ENCODE results near the gene TNFRSF11A.

The TNFRSF11A gene

DNA sequence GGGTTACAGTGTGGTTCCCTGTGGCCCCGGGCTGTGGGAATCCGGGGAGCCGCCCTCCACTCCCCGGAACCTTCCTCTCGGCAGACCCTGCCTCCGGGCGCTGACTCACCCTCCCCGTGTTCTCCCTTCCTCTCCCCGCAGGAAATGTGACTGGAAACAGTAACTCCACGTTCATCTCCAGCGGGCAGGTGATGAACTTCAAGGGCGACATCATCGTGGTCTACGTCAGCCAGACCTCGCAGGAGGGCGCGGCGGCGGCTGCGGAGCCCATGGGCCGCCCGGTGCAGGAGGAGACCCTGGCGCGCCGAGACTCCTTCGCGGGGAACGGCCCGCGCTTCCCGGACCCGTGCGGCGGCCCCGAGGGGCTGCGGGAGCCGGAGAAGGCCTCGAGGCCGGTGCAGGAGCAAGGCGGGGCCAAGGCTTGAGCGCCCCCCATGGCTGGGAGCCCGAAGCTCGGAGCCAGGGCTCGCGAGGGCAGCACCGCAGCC, 59.5 kb downstream of the TNFRSF11A start:
- no peak for DNase-seq

DNA sequence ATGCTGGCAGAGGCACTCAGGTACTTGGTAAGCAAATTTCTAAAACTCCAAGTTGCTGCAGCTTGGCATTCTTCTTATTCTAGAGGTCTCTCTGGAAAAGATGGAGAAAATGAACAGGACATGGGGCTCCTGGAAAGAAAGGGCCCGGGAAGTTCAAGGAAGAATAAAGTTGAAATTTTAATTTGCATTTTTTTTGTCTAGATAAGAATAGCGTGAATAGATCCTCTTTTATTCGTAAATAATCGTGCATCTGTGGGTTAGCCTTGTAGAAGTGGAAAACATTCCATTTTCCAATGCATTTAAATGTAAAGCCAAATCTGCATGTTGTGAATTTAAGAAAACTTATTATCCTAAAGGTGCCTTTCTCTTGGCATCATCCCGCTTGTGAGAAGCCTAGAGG, 61.0 kb downstream of the TNFRSF11A start:
- no peak for DNase-seq

DNA sequence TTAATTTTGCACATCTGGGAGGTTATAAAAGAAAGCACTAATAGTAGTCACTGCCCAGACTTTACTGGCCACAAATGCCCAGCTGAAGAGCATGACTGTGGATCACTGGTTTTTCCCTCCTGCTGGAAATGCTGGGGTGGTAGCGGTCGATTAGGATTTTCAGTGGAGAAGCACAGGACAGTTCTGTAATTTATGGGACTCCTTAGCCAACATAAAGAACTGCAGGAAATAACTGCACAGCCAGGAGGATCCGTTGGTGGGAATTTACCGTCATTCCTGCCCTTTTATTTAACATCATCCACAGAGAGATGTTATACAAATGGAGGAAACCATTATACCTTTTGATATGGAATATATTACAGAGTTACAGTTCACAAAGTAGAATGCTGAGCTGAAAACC, 61.5 kb downstream of the TNFRSF11A start:
- no peak for DNase-seq

DNA sequence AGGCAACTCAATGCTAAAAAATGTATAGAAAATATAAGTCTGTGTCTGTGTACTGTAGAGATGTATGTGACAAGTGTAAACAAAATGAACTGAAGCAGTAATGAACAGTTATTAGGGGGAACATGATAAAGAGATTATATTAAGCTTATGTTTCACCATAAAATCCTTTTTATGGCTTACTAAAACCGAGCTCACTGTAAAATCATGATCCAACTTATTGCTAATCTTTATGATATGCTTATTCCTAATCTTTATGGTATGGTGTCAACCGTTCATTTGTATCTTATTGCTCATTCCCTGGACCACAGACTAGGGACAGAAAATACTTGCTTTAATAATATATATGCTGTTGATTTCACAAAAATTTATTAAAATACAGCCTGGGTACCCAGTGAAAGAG, 62.1 kb downstream of the TNFRSF11A start:
- no peak for DNase-seq

DNA sequence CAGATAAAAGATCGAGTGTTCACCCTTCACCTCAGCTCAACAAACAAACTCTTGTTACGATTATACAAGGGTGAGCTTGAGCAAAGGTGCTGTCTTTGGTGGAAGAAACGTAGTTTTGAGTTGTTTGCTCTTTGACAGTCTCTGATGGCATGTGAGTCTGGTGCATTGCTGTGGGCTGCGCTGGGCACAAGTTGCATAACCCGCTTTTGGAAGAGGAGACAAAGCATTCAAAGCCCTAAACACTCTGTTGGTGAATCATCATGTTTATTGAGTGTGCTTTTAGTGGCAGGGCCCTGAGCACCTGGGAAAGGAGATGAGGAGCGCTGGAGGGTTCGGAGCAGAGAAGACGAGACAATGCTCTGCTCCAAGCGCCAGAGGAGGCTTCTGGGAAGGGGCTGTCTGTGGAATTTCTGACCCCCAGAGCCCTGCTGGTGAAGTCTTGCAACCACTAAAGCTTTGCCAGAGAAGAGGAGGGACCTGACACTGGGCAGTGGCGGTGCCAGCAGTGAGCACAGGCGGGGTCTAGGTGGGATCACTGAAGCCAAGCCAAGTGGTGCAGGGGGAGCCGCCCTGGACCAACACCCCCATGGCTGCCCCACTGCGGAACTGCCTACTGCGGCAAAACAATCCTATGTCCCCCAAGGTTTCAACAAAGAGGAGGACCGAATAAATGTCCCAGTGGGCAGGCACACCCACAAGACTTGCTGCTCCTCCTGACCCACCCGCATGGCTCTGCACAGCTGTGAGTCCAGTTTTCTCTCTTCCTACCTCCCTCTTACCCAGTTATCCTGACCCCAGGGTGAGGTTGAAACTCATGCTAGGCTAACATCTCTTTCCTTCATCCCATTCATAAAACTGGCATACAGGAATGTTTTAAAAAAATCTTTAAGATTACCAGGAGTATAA, 64.0 kb downstream of the TNFRSF11A start:
- DNase-seq: no peak

DNA sequence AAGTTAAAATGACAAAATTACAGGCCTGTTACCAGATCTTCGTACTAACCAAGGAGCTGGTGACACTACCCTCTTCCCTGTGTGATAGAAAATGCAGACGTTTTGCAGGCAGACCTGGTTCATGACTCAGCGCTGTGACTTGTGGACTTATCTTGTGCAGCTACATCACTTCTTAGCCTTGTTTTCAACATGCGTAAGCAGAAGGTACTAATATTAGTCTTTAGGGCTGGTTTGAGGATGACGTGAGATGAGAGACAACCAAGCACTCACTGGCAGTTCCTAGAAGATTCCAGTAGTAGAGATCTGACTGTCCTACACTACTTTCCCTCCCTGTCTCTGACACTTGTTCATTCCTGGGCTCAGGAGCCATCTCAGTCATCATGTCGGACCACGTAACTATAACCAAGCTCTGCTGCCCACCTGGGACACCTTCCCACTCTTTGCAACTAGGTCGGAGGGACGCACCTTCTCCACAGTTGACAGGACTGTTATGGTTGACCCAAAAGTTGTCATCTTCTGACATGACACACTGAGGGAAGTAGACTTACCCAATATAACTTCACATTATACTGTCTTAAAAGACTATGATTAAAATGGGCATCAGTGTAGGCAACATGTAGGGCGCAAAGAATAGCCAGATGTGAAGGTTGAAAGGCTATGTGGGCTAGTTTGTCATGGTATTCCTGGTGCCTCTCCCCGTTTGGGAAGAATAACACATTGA, 64.8 kb downstream of the TNFRSF11A start:
- DNase-seq: no peak

DNA sequence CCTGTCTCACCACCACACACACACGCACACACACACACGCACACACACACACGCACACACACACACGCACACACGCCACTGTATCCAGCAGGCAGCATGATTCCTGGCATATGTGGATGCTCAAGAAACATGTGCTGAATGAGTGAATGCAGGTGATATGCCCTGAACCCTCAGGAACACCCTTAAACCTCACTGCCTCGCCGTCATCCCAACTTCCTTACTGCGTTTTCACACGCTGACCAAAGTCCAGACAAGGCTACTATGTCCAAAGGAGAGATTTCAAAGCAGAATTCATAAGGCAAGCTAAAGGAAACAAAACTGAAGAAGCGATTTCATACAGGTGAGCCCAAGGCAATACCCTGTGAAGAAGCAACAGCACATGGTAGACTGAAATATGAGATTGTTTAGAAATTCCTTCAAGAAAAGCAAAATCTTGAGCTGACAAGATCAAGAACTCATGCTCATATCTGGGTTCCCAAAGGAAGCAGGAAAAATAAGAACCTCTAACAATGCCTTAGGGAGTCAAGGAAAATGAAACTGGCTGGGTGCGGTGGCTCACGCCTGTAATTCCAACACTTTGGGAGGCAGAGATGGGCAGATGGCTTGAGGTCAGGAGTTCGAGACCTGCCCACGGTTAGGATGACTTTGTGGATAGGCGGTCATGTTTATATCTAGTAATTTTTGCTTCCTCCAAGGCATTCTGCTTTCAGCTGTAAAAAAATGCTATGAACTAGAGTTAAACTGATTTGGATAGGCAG, 69.1 kb downstream of the TNFRSF11A start:
- DNase-seq: no peak

DNA sequence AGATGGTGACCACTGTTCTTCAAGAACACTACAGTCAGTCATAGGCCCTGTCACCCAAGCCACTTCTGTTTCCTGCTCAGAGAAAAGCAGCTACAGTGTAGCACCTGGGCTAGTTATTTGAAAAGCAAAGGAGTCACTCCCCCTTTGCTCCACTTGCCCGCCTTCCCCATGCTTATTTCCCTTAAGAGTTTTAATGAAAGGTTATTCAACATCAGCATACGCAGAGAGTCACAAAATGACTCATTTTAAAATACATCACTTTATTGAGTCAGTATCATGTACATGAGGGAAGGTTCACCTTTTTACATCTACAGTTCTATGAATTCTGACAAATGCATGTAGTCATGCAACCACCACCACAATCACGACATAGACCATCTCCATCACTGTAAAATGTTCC, 71.3 kb downstream of the TNFRSF11A start:
- no peak for DNase-seq

DNA sequence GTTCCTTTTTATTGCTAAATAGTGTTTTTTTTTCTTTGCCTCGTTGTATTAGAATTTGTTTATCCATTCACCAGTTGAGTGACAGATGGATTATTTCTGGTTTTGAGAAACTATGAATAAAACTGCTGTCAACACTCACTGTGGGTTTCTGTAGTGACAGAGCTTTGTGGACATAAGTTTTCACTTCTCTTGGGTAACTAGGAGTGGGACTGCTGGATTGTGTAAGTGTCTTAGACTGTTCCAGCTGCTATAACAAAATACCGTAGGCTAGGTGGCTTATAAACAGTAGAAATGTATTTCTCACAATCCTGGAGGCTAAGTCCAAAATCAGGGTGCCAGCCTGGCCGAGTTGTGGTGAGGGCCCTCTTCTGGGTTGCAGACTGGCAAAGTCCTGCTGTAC, 71.9 kb downstream of the TNFRSF11A start:
- no peak for DNase-seq

DNA sequence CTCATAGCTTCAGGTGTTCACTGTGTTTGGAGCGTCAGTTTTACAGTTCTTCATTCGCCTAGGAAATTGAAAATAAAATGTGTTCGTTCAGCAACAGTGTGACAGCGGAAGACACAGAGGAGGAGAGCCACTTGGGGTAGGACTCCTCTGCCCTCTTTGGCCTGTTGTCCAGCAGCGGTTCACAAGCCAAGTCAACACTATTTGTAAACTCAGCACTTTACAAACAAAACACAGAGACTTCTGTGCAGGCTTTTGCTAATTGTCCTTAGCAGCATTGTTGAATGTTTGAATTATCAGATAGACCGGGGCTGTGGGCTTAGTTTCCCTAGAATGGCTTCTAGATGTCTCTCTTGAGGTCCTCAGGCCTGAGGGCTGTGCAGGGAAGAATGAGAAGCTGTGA, 73.2 kb downstream of the TNFRSF11A start:
- no peak for DNase-seq

DNA sequence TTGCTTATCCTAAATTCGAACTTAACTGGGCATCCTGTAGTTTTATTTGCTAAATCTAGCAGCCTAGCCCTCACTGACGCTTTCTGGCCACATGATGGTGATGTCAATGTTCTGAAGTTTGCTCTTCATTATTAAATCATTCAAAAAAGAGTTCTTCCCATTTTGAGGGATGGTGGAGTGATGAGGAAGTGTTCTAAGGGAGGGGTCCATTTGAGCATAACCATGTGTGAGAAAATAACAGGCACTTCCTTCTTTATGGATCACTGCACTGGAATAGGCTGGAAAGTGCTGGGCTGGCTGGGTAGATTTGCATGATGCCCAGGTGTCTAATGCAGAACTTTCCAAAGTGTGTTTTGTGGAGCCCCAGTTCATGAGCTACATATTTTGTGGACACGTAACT, 74.2 kb downstream of the TNFRSF11A start:
- DNase-seq: no peak

DNA sequence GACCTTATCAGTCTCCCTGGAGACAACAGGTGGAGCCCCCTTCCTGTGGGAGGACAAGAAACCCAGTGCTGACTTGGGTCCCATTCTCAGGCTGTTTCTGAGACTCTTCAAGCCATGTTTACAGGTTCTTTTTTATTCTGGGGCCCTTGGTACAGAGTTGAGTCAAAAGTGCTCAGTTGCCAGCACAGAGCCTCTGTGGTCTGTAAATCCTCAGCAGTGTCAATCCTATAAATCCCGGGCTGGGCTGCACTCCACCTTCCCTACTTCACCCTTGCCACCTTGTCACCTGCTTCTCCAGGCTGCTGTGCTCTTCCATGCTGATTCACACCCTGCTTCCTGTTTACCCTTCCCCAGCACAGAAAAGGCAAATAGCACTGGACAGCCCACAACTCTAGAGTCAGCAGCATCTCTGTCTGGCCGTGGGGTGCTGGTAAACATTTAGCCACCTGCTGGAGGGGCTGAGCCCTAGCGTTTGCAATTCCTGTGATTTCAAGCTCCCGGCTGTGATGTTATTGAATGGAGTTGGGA, 74.7 kb downstream of the TNFRSF11A start:
- DNase-seq: no peak

DNA sequence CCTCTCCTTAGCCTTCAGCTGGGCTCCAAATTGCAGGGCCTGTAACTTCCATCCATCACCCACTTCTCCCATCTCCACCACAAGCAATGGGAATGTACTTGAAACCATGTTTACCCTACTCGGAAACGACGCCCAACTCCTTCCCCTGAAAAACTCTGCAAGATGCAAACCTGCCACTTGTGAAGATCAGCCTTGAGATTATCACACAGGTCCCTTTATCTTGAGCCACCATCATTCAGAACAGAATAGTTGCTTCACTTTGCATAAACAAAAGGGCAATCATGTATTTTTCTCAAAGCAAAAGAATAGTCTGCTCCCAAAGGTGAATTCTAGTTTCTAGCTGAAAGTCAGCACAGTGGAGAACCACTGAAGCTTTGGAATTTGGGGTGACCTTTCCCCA, 75.8 kb downstream of the TNFRSF11A start:
- no peak for DNase-seq

DNA sequence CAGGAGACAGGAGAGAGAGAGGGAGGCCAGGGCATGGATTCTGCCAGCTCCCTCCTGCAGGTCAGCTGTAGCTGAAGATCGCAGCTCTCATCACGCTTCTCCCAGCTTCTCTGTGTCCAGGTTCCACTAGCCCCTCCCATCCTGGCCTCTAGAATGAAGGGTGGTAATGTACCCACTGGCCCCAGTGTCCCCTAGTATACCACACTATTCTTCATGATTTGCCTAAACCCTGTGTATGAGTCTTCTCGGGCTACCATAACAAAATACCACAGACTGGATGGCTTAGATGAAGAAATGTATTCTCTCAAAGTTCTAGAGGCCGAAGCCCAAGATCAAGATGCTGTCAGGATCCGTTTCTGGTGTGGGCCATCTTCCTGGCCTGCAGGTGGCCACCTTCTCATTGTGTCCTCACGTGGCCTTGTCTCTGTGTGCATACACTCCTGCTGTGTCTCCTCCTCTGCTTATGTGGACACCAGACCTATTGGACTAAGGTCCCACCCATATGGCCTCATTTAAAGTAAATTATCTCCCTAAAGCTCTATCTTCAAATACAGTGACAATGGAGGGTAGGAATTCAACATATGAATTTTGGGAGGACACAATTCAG, 77.3 kb downstream of the TNFRSF11A start:
- DNase-seq: no peak

DNA sequence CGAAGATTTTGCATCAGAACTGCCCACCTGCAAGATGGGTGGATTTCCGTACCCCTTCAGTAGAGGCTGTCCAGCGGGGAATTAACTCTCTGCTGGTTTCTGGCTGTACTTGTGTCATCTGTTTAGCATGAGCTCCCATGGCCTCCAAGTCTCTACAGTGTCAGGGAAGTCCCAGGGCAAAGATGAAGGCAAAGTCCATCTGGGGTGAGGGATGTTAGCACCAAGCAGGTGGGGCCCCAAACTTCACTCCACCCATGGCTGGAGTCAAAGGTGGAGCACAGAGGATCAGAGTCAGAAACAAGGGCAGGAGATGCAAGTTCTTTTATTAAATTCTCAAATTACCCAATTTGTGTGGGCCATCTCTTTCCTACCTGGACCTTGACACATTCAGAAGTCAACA, 78.0 kb downstream of the TNFRSF11A start:
- no peak for DNase-seq

DNA sequence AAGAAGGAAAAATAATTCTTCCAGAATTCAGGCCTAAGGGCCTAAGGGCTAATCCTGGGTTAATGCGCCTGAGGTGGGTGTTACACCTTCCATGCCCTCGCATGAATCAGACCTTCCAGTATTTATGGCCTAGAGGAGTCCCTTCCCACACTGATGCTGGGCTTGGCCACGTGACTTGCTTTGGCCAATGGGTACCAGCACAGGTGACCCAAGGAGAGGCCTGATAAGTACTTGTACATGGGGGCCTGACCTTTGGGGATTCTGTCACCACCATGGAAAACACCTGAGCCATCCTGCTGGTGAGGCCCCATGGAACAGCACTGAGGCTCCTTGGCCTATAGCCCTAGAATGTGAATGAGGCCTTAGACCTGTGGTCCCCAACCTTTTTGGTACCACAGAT, 79.8 kb downstream of the TNFRSF11A start:
- no peak for DNase-seq

DNA sequence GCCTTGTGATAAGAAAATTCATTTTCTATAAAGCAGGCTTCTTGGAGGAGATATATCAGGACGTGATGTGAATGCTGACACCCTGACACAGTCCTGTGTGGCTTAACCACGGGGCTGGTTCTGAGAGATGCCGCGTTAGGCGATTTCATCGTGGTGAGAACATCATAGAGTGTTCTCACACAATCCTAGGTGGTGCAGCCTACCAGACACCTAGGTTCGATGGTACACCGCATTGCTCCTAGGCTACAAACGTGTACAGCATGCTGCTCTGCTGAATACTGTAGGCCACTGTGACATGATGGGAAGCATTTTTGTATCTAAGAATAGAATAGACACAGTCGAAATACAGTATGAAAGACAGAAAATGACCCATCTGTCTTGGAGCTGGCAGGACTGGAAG, 82.5 kb downstream of the TNFRSF11A start:
- no peak for DNase-seq

DNA sequence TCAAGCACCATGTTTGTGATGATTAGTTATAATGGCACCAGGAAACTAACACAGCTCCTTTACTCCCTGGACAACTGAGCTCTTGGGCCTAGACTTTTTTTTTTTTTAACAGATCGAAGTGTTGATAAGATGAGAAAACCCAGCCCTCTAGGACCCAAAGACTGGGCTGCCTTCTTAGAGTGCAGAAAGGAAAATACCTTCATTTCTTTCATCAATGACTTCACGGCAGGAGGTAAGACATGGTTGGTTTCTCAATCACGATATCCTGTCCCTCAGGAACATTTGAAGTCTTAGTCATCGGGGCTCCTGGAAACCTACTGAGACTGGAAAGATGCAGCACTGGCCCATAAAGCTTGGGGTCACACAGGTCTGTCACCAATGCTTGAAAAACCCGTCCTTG, 84.7 kb downstream of the TNFRSF11A start:
- DNase-seq: no peak

DNA sequence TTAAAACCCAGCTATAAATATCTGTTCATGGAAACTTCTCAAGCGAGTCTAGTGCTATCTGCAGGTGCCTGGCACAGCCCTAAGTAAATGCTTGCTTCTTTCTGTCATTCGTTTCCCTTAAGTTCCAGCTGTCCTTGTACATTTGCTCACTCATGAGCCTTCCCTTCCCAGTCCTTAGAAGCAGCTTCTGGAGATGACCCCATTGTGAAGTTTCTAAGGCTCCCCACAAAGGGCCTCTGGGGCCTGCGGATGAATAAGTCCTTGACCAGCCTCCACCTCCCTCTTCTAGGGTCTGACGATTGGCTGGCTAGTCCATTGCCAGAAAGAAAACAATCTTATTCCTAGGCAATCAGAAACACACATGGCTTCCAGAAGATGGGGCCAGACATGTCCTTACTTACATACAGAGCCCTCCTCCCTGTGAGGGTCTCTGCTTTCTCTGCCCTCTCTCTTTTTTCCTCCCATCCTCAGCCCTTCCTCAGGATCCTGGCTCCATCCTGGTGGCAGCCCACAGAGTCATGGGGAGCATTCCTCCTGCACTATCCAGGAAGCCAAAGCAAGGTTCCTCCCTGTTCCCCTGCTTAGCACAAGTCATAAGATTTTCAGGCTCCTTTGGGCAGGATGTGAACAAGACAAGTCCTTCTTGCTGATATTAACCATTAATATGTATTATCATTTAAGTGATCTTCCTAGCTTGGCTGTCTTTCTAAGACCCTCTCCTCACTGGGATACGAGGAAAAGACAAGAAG, 87.3 kb downstream of the TNFRSF11A start:
- no peak for DNase-seq

DNA sequence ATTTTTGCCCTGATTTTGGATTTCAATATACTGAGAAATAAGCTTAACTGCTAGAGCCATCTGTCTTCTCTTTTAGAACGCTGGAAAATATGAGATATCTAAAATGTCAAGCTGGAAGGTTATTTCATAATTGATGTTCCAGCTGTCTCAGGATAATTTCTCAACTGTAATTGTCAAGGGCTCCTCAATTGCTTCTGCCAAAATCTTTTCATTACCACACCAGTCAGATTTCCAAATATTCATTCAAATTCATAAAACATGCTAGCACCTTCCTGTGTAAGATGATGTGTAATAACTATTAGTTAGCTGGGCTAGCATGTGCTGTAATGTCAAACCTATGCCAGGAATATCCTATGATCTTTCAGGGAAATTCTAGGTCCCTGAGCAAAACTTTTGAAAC, 88.1 kb downstream of the TNFRSF11A start:
- DNase-seq: no peak

DNA sequence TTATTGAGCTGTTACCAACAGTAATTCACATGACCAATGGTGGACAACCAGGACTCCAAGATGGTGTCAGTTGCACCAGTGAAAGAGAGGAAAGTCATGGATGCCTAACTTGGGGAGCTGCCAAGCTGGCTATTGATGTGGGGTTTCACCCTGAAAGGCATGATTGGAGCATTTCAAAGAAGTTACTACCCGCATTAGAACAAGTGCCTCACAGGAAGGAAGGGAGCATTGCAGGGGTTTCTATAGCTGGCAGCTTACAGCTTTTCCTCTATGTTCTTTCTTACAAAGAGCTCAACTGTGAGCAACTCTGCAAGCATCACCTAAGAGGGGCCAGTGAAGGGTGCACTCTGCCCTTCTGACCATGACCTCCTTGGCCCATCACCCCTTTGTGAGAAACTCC, 93.1 kb downstream of the TNFRSF11A start:
- no peak for DNase-seq

DNA sequence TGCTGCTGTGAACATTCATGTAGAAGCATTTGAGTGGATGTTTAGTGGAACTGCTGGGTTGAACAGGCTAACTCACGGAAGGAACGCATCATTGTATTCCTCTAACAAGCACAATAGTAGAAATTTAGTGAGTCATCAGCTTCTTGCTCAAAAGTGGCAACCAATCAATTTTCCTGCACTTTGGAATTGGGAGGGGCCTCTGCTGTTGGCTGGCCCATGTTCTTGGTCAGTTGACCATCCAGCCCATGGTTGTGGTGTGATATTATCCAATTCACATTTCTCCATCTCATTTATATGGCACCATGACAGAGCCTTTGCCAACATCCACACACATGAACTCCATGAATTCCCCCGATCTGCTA, 95.0 kb downstream of the TNFRSF11A start:
- no peak for DNase-seq

Data from activated gamma-delta T cell (primary cell).